ENCODE results near the gene NR4A1. TPM values are rescaled to one million over a fixed set of nuclear protein-coding genes. Genes with fewer than 3 reads are reported as not detected.

The NR4A1 gene
- total and polyA plus RNA-seq, 2 experiments from 2014 or later = 13.7 to 24.1 TPM

- TF ChIP-seq CTCF (IDR thresholded peaks at IDR 0.05; ENCODE audit: low read depth, low read length) = no peak
- no peak for DNase-seq (ENCODE audit: low read depth in 1 of 2, low spot score in 1 of 2)
- Histone ChIP-seq H3K27ac (no peak overlapping the region), H3K36me3 (no peaks in the 10 kb centered on the region), H3K4me3 (no peak overlapping the region), H3K4me1 (ENCODE audit: low read depth) (peaks cover 19% of the 10 kb centered on the region), H3K9me3 (ENCODE audit: low read depth) (no peaks in the 10 kb centered on the region), H3K27me3 (peaks cover 4% of the 10 kb centered on the region)
These were observed 34.5 kb downstream of the NR4A1 start for GRCh38 chr12:52085682-52086180.

- no peak overlapping the region for H3K27ac ChIP-seq
- H3K9me3 ChIP-seq (ENCODE audit: low read depth) = no peaks in the 10 kb centered on the region
- H3K4me1 ChIP-seq (ENCODE audit: low read depth) = peaks cover 16% of the 10 kb centered on the region
- DNase-seq (ENCODE audit: low read depth in 1 of 2, low spot score in 1 of 2) = no peak
- no peaks in the 10 kb centered on the region for H3K36me3 ChIP-seq
- TF ChIP-seq CTCF (IDR thresholded peaks at IDR 0.05; ENCODE audit: low read depth, low read length) = no peak
- H3K27me3 ChIP-seq = peaks cover 8% of the 10 kb centered on the region
- no peak overlapping the region for H3K4me3 ChIP-seq
These were observed 35.1 kb downstream of the NR4A1 start for GRCh38 chr12:52086366-52086765.

GRCh38 chr12:52086944-52087835 is 35.9 kb downstream of the NR4A1 start:
- Histone ChIP-seq H3K4me3 (no peak overlapping the region), H3K36me3 (no peaks in the 10 kb centered on the region)

GRCh38 chr12:52087961-52088820 is 36.9 kb downstream of the NR4A1 start:
- no peaks in the 10 kb centered on the region for H3K36me3 ChIP-seq
- H3K27me3 ChIP-seq = peaks cover 12% of the 10 kb centered on the region
- DNase-seq (ENCODE audit: low read depth in 1 of 2, low spot score in 1 of 2) = no peak
- H3K9me3 ChIP-seq (ENCODE audit: low read depth) = no peaks in the 10 kb centered on the region
- TF ChIP-seq CTCF (IDR thresholded peaks at IDR 0.05; ENCODE audit: low read depth, low read length) = no peak
- no peak overlapping the region for H3K4me3 ChIP-seq
- H3K27ac ChIP-seq = no peak overlapping the region
- H3K4me1 ChIP-seq (ENCODE audit: low read depth) = no peaks in the 10 kb centered on the region

More at GRCh38 chr12:52086944-52087835, 35.9 kb downstream of the NR4A1 start:
- H3K27me3 ChIP-seq = peaks cover 12% of the 10 kb centered on the region
- DNase-seq (ENCODE audit: low read depth in 1 of 2, low spot score in 1 of 2) = no peak
- no peak overlapping the region for H3K27ac ChIP-seq
- H3K4me1 ChIP-seq (ENCODE audit: low read depth) = peaks cover 8% of the 10 kb centered on the region
- H3K9me3 ChIP-seq (ENCODE audit: low read depth) = no peaks in the 10 kb centered on the region
- no peak for TF ChIP-seq CTCF (IDR thresholded peaks at IDR 0.05; ENCODE audit: low read depth, low read length)

- no peak overlapping the region for H3K27ac ChIP-seq
- H3K9me3 ChIP-seq (ENCODE audit: low read depth) = no peaks in the 10 kb centered on the region
- peaks cover 12% of the 10 kb centered on the region for H3K27me3 ChIP-seq
- no peak overlapping the region for H3K4me3 ChIP-seq
- DNase-seq (ENCODE audit: low read depth in 1 of 2, low spot score in 1 of 2) = no peak
- no peaks in the 10 kb centered on the region for H3K36me3 ChIP-seq
- TF ChIP-seq CTCF (IDR thresholded peaks at IDR 0.05; ENCODE audit: low read depth, low read length) = no peak
- H3K4me1 ChIP-seq (ENCODE audit: low read depth) = no peaks in the 10 kb centered on the region
These were observed 38.2 kb downstream of the NR4A1 start for GRCh38 chr12:52089491-52089890.

All from cardiac muscle cell (in vitro differentiated cells and primary cell).